GM03348 (cell line): ENCODE measurements around the gene NDUFS5.
"Not testable (repeated sequence)": the region's sequence is repeated elsewhere in the genome, so short reads cannot be mapped to it uniquely, and the experiment has no call there.

Experiments used
- DNase-seq: peaks from one replicate; pipeline ENCODE4 v3.0.0; 2012; ENCODE audit warnings: low spot score

NDUFS5 gene

DNA sequence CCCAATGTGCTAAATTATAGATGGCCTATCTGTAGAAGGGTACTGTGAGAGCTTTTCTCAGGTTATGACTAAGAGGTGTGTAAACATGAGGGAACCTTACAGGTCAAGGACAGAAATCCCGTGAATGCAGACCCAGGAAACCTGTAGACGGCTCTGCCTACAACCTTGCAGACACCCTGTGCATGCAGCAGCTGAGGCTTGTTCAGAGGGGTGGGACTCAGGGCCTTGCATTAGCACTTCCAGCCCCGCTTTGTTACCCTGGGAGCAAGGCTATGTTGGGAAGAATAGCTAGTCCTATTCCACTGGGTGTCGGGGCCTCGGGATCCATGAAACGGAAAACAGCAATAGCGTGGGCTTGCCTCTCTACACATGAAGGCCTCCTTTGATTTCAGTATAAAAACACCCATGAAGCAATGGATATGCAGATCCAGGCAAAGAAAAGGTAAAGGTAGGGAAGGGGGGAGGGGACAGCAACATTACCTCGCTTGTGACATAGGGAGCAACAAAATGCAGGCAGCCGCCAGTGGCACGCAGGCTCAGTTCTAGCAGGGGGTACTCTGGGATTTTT, 9.5 kb upstream of the NDUFS5 start:
- DNase-seq, result no peak

- no peak for DNase-seq
Measured at GRCh38 chr1:39017266-39017665, 8.9 kb upstream of the NDUFS5 start.

DNA sequence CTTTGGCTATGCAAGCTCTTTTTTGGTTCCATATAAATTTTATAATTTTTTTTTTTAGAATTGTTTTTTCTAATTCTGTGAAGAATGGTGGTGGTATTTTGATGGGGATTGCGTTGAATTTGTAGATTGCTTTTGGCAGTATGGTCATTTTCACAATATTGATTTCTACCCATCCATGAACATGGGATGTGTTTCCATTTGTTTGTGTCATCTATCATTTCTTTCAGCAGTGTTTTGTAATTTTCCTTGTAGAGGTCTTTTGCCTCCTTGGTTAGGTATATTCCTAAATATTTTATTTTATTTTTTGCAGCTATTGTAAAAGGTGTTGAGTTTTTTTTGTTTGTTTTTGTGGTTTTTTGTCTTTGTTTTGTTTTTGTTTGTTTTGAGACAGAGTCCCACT, 5.7 kb upstream of the NDUFS5 start:
- not testable (repeated sequence) for DNase-seq

- no peak for DNase-seq
Measured at GRCh38 chr1:39021426-39021825, 4.7 kb upstream of the NDUFS5 start.

- DNase-seq, result no peak
Measured at GRCh38 chr1:39023140-39023539, 3.0 kb upstream of the NDUFS5 start.

- DNase-seq, result no peak
Measured at GRCh38 chr1:39026866-39027507, 837 bp downstream of the NDUFS5 start.

DNA sequence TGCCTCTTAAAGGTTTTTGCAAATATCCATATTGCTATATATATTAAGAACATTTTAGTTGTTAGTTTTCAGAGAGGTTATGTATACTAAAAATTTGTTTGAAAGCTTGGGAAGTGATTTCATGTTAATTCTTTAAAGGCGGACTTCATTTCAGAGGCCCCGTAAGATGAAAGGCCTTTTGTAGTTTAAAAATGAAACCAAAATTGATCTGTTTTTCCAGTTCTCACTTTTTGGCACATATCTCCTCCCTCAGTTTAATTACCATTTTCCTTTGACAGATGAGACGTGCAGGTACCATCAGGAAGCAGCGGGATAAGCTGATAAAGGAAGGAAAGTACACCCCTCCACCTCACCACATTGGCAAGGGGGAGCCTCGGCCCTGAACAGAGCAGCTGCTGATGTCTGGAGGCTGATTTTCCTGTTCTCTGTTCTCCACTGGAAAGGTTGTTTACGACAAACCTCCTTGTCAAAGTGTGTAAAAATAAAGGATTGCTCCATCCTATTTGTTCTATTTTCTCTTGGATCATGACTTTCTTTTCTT, 8.0 kb downstream of the NDUFS5 start:
- no peak for DNase-seq

- DNase-seq, result no peak
Measured at GRCh38 chr1:39036678-39037077, 10.5 kb downstream of the NDUFS5 start.

- DNase-seq, result no peak
Measured at GRCh38 chr1:39043513-39043912, 17.4 kb downstream of the NDUFS5 start.

DNA sequence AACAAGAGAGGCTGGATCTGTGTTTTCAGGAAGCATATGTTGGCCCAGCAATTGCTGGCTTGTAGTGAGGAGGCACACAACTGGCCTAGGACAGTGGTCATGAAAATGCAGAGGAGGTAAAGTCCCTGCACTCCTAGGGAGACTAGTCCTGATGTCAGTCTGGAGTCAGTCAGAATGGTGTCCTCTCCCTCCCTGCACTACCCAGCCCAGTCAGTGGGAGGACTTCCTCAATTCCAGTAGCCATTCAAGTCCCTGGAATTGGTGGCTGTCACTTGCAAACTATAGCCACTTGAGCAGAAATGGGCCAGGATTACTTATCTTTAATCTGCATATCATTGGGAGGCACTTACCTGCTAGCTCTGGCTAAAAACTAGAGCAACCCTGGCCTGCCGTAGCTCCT, 18.6 kb downstream of the NDUFS5 start:
- DNase-seq, result no peak

DNA sequence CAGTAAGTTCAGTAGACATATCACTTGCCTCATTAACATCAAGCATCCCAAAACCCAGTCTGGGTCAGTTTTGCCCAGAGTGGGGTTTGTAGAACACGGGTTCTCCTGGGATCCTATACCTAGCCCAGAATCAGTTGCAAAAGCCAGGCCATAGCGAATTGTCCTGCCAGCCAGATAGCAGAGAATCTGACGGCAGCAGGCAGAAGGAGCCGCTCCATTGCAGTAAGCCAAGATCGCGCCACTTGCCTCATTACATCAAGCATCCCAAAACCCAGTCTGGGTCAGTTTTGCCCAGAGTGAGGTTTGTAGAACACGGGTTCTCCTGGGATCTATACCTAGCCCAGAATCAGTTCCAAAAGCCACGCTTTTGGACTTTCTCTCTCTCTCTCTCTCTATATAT, 19.1 kb downstream of the NDUFS5 start:
- DNase-seq, result no peak

DNA sequence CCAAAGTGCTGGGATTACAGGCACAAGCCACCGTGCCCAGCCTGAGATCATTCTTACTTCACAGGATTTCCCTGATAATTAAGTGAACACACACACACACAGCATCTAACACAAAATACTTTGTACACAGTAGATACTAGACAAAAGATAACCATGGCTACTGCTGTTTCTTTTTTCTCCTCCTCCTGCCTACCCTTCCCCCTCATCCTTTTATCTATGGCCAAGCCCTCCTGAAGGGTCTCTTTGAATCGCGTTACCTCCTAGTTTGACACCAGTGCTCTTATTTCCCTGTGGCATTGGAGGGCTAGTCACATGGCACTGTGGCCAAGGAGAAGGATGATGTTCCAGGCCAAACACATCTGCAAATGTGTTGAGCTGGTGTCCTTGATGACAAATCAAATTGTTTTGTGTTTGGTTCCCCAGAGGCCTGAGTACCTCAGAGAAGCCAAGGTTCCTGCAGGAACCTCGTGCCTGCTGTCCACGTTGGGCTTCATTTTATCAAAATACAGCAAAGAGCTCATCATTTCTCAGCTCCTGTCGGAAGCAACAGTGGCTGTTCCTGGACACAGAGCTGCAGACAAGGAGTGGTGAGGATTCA, 20.6 kb downstream of the NDUFS5 start:
- no peak for DNase-seq

DNA sequence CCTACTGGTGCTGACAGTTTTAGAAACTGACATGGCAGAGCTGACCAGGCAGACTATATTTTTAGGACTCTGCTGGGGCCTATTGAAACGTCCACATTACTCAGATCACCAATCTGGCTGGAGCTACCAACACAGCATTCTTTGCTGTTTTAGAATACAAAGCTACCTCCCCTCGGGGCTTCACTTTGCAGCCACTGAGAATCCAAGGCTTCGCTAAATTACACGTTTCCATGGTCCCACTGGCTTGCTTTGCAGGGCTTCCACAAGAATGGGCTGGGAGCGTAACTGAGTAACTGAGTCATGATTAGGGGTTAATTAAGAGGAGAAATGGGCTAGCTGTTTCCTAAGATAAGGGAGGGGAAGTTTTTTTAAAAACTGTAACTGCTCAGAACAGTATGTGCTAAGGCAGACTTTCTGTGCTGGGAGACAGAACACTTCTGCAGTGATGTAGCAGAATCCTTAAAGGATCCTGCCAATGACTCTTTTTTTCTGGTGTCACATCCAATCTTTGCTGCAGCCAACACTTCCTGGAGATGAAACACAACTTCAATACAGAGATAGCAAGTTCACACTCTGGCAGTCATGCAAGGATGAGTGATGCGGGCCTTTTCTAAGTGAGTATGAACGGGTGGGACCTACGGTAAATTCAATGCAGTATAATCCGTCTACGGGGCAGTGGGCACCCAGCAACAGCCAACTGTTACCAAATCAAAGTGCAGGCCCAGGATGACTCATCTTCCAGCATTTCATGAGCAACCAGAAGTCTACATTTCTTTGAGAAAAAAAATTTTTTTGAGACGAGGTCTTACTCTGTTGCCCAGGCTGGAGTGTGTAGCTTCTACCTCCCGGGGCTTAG, 21.5 kb downstream of the NDUFS5 start:
- peak; percentile 89 for DNase-seq

DNA sequence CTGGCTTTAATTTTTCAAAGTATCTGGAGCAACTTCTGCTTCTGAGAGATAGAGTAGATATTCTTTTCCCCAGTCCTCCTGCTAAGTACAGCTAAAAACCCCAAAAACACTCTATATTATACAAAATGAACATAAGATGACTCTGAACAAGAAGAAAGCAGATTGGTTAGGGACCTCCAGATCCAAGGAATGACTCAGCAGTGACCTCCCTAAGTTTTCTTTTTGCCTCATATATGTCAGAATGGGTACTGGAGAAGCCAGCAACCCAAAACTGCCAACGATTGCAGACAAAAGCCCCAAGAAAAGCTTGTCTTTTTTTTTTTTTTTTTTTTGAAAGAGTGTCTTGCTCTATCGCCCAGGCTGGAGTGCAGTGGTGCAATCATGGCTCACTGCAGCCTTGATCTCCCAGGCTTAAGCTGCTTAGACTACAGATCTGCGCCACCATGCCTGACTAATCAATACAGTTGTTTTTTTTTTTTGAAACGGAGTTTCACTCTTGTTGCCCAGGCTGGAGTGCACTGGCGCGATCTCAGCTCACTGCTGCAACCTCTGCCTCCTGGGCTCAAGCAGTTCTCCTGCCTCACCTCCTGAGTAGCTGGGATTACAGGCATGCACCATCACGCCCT, 22.7 kb downstream of the NDUFS5 start:
- DNase-seq, result no peak

- no peak for DNase-seq
Measured at GRCh38 chr1:39050001-39050400, 23.9 kb downstream of the NDUFS5 start.

DNA sequence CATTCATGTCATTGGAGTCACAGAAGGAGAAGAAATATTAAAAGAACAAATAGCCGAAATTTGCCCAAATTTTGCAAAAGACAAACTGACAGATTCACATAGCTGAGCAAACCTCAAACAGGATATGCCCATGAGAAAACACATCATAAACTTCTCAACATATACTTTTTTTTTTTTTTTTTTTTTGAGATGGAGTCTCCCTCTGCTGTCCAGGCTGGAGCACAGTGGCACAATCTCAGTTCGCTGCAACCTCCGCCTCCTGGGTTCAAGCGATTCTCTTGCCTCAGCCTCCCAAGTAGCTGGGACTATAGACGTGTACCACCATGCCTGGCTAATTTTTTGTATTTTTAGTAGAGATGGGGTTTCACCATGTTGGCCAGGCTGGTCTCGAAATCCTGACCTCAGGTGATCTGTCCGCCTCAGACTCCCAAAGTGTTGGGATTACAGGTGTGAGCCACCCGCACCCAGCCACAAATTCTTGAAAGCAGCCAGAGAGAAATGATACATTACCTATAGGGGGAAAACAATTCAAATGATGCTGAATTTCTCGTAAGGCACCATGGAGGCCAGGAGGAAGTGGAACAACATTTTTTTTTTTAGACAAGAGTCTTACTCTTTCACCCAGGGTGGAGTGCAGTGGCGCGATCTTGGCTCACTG, 25.2 kb downstream of the NDUFS5 start:
- DNase-seq, result not testable (repeated sequence)

DNA sequence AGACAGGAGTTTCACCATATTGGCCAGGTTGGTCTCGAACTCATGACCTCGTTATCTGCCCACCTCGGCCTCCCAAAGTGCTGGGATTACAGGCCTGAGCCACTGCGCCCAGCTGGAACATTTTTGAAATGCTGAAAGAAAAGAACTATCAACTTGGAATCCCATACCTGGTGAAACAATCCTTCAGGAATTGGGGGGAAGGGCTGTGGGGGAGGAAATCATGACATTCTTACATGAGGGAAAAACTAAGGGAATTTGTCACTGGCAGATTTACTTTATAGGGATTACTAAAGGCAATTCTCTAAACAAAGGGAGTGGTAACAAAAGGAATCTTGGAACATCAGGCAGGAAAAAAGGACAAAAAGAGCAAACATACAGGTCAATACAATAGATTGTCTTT, 25.8 kb downstream of the NDUFS5 start:
- no peak for DNase-seq

DNA sequence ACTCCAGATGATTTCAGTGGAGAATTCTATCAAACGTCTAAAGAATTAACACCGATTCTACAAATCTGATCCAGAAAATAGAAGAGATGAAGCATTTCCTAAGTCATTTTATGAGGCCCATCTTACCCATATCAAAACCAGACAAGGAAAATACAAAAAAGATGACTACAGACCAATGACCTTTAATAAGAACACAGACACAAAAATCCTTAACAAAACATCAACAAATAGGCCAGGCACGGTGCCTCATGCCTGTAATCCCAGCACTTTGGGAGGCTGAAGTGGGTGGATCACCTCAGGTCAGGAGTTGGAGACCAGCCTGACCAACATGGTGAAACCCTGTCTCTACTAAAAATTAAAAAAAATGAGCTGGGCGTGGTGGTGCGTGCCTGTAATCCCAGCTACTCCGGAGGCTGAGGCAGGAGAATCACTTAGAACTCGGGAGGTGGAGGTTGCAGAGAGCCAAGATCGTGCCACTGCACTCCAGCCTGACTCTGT, 29.1 kb downstream of the NDUFS5 start:
- DNase-seq, result not testable (repeated sequence)

GRCh38 chr1:39061516-39061915, 35.4 kb downstream of the NDUFS5 start:
- DNase-seq, result not testable (repeated sequence)

- DNase-seq, result no peak
Measured at GRCh38 chr1:39061951-39062350, 35.8 kb downstream of the NDUFS5 start.

GRCh38 chr1:39063191-39063590, 37.0 kb downstream of the NDUFS5 start:
- DNase-seq, result no peak
